Stimulated activated CD4-positive, alpha-beta T cell treated with anti-CD3 and anti-CD28 coated beads, Interleukin-4, amount 100 ng/mL, for 48 hours (primary cell): ENCODE results near the gene SPESP1.
"Not testable (repeated sequence)": the region's sequence is repeated elsewhere in the genome, so short reads cannot be mapped to it uniquely, and the experiment has no call there.

Experiments
- DNase-seq, 2 donors: peaks; one replicate each; pipeline ENCODE4 v3.0.0-alpha.2; 2020; ENCODE audit warnings: low read depth in 2 of 2

SPESP1 gene

GRCh38 chr15:68963719-68964118 is 33.4 kb downstream of the SPESP1 start:
- not testable (repeated sequence) for DNase-seq

- DNase-seq: no peak
Measured at GRCh38 chr15:68966996-68967395, 36.7 kb downstream of the SPESP1 start.

GRCh38 chr15:68967948-68968347 is 37.6 kb downstream of the SPESP1 start:
- no peak for DNase-seq

- DNase-seq: no peak
Measured at GRCh38 chr15:68969298-68969697, 39.0 kb downstream of the SPESP1 start.

GRCh38 chr15:68972201-68973065 is 42.1 kb downstream of the SPESP1 start:
- DNase-seq: no peak

- not testable (repeated sequence) for DNase-seq
Measured at GRCh38 chr15:68975651-68976160, 45.4 kb downstream of the SPESP1 start.

GRCh38 chr15:68977426-68977825 is 47.1 kb downstream of the SPESP1 start:
- DNase-seq: not testable (repeated sequence)

GRCh38 chr15:68979006-68979405 is 48.7 kb downstream of the SPESP1 start:
- no peak for DNase-seq

- DNase-seq: no peak
Measured at GRCh38 chr15:68979816-68980215, 49.5 kb downstream of the SPESP1 start.

- no peak for DNase-seq
Measured at GRCh38 chr15:68980786-68981185, 50.5 kb downstream of the SPESP1 start.

GRCh38 chr15:68981941-68982340 is 51.6 kb downstream of the SPESP1 start:
- no peak for DNase-seq

GRCh38 chr15:68982976-68983563 is 52.7 kb downstream of the SPESP1 start:
- DNase-seq: no peak

- DNase-seq: no peak
Measured at GRCh38 chr15:68983961-68984481, 53.7 kb downstream of the SPESP1 start.

- no peak for DNase-seq
Measured at GRCh38 chr15:68984586-68984985, 54.3 kb downstream of the SPESP1 start.

- no peak for DNase-seq
Measured at GRCh38 chr15:68985361-68985891, 55.1 kb downstream of the SPESP1 start.

- no peak for DNase-seq
Measured at GRCh38 chr15:68986322-68986721, 56.0 kb downstream of the SPESP1 start.

GRCh38 chr15:68987120-68987519 is 56.8 kb downstream of the SPESP1 start:
- no peak for DNase-seq

GRCh38 chr15:68987676-68988075 is 57.4 kb downstream of the SPESP1 start:
- no peak for DNase-seq

- DNase-seq: no peak
Measured at GRCh38 chr15:68989541-68990230, 59.4 kb downstream of the SPESP1 start.

- DNase-seq: no peak
Measured at GRCh38 chr15:68990231-68990991, 60.1 kb downstream of the SPESP1 start.

- no peak for DNase-seq
Measured at GRCh38 chr15:68990992-68991500, 60.7 kb downstream of the SPESP1 start.
